Activated effector memory CD4-positive, alpha-beta T cell treated with Interleukin-2 at 50 U/mL for 16 hours (primary cell): ENCODE results near the gene GRAMD1A.
A peak's percentile ranks its signal among the peaks of the same experiment; 100 is the strongest.
"Not testable (repeated sequence)": the region's sequence is repeated elsewhere in the genome, so short reads cannot be mapped to it uniquely, and the experiment has no call there.

Source experiments
- DNase-seq: peaks from one replicate; pipeline ENCODE4 v3.0.0-alpha.2; 2020

GRAMD1A gene

GRCh38 chr19:34999498-35000337, at the start of gene GRAMD1A:
Gene GRAMD1A, plus strand, starts transcription at chr19:35000323. Its CDS starts 156 bp downstream, at chr19:35000479.
- peak; percentile 70 for DNase-seq

GRCh38 chr19:34953092-34953491, 47.0 kb upstream of the GRAMD1A start:
- DNase-seq = no peak

- no peak for DNase-seq
Measured at GRCh38 chr19:34957830-34958751, 42.0 kb upstream of the GRAMD1A start.

GRCh38 chr19:34959021-34959420, 41.1 kb upstream of the GRAMD1A start:
- DNase-seq = no peak

GRCh38 chr19:34960103-34960805, 39.9 kb upstream of the GRAMD1A start:
- no peak for DNase-seq

GRCh38 chr19:34960940-34961679, 39.0 kb upstream of the GRAMD1A start:
- no peak for DNase-seq

- DNase-seq = no peak
Measured at GRCh38 chr19:34961775-34962686, 38.1 kb upstream of the GRAMD1A start.

- DNase-seq = no peak
Measured at GRCh38 chr19:34962687-34963572, 37.2 kb upstream of the GRAMD1A start.

GRCh38 chr19:34963573-34964406, 36.3 kb upstream of the GRAMD1A start, which contains the start of gene ZNF792:
Gene ZNF792, minus strand, starts transcription at chr19:34964229. Its CDS starts 567 bp downstream, at chr19:34963662.
- DNase-seq = peak; percentile 31

GRCh38 chr19:34964598-34964997, 35.5 kb upstream of the GRAMD1A start:
- no peak for DNase-seq

GRCh38 chr19:34965505-34965904, 34.6 kb upstream of the GRAMD1A start:
- DNase-seq = not testable (repeated sequence)

GRCh38 chr19:34967551-34967950, 32.6 kb upstream of the GRAMD1A start:
- no peak for DNase-seq

- DNase-seq = no peak
Measured at GRCh38 chr19:34969721-34970120, 30.4 kb upstream of the GRAMD1A start.

GRCh38 chr19:34970185-34970780, 29.8 kb upstream of the GRAMD1A start:
- DNase-seq = not testable (repeated sequence)

- no peak for DNase-seq
Measured at GRCh38 chr19:34972163-34972705, 27.9 kb upstream of the GRAMD1A start.

- no peak for DNase-seq
Measured at GRCh38 chr19:34974646-34975045, 25.5 kb upstream of the GRAMD1A start.

GRCh38 chr19:34975056-34975455, 25.1 kb upstream of the GRAMD1A start:
- DNase-seq = no peak

GRCh38 chr19:34976611-34977010, 23.5 kb upstream of the GRAMD1A start:
- DNase-seq = no peak
